GM18526 (cell line): ENCODE measurements around the gene ENTPD8.

Experiments
- POLR2A ChIP-seq: IDR thresholded peaks from 3 replicates; pipeline ENCODE4 v1.6.1; 2011; ENCODE audit not compliant: insufficient read length; ENCODE audit errors: extremely low read depth

Gene ENTPD8

GRCh38 chr9:137444106-137444790 is 3.1 kb upstream of the ENTPD8 start:
- TF ChIP-seq POLR2A: no peak

GRCh38 chr9:137441935-137442321 is 771 bp upstream of the ENTPD8 start:
- no peak for TF ChIP-seq POLR2A

GRCh38 chr9:137439158-137439714 is 1.9 kb downstream of the ENTPD8 start:
- no peak for TF ChIP-seq POLR2A

- TF ChIP-seq POLR2A: no peak
Measured at GRCh38 chr9:137438591-137439157, 2.5 kb downstream of the ENTPD8 start.

- no peak for TF ChIP-seq POLR2A
Measured at GRCh38 chr9:137437691-137438590, 3.2 kb downstream of the ENTPD8 start.

- no peak for TF ChIP-seq POLR2A
Measured at GRCh38 chr9:137436761-137437600, 4.2 kb downstream of the ENTPD8 start.

DNA sequence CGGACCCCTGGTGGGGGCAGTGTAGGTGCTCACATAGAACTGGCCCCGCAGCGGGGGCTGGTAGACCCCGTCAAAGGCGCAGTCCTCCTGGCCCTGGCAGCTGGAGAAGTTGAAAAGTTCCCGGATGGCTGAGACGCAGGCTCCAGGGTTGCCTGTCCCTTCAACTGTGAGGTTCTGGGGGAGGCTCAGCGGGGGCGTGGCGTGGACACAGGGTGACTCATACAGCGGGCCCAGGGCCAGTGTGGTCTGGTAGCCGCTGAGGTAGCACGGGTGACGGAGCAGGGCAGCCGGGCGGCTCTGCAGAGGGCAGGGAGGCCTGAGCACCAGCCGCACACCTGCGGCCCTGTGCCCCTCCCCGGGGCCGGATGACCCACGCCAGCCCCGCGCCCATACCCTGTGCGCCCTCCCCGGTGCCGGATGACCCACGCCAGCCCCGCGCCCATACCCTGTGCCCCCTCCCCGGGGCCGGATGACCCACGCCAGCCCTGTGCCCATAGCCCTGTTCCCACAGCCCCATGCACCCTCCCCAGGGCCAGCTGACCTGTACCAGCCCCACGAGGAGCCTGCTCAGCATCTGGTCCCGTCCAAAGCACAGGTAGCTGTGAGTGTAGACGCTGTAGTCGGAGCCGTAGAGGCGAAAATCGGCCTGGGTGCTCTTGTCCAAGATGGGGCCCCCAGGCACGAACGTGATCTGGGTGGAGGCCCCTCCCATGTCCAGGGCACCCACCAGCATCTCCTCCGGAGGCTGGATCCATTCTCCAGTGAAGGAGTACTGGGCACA is 5.0 kb downstream of the ENTPD8 start:
- no peak for TF ChIP-seq POLR2A

GRCh38 chr9:137435381-137435891 is 5.7 kb downstream of the ENTPD8 start:
- TF ChIP-seq POLR2A: no peak

- no peak for TF ChIP-seq POLR2A
Measured at GRCh38 chr9:137434498-137435380, 6.4 kb downstream of the ENTPD8 start.

DNA sequence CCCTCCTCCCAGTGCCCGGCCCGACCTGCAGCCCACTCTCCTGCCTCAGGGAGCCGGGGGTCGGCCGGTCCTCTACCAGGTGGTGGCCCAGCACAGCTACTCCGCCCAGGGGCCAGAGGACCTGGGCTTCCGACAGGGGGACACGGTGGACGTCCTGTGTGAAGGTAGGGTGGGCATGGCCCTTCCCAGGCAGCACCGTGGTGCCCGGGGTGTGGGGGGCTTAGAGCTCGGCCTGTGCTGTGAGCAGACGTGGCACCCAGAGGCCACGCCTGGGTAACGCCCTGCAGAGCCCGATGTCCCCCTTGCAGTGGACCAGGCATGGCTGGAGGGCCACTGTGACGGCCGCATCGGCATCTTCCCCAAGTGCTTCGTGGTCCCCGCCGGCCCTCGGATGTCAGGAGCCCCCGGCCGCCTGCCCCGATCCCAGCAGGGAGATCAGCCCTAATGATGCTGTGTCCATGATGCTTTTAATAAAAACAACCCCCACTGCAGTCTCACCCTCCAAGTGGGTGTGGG is 7.2 kb downstream of the ENTPD8 start:
- TF ChIP-seq POLR2A: no peak

GRCh38 chr9:137433349-137433915 is 7.7 kb downstream of the ENTPD8 start:
- TF ChIP-seq POLR2A: no peak

GRCh38 chr9:137432687-137433348 is 8.3 kb downstream of the ENTPD8 start:
- no peak for TF ChIP-seq POLR2A
